Activated CD8-positive, alpha-beta memory T cell treated with anti-CD3 and anti-CD28 coated beads, Interleukin-2, amount 50 U/mL, for 4 hours (primary cell): Measurements from ENCODE around the gene GRIPAP1.
"Not testable (repeated sequence)": the region's sequence is repeated elsewhere in the genome, so short reads cannot be mapped to it uniquely, and the experiment has no call there.

Experiments used
- DNase-seq: peaks from one replicate; pipeline ENCODE4 v3.0.0-alpha.2; 2020

The GRIPAP1 gene

GRCh38 chrX:48992341-48992740 is 9.7 kb downstream of the GRIPAP1 start:
- DNase-seq = no peak

- DNase-seq = no peak
These were observed 12.6 kb downstream of the GRIPAP1 start for GRCh38 chrX:48989483-48989882.

- DNase-seq = no peak
These were observed 18.2 kb downstream of the GRIPAP1 start for GRCh38 chrX:48983896-48984295.

GRCh38 chrX:48983081-48983480 is 19.0 kb downstream of the GRIPAP1 start:
- no peak for DNase-seq

GRCh38 chrX:48981178-48981577 is 20.9 kb downstream of the GRIPAP1 start:
- no peak for DNase-seq

- not testable (repeated sequence) for DNase-seq
These were observed 21.7 kb downstream of the GRIPAP1 start for GRCh38 chrX:48980341-48980740.

GRCh38 chrX:48978226-48978625 is 23.8 kb downstream of the GRIPAP1 start:
- DNase-seq = no peak

- DNase-seq = no peak
These were observed 26.0 kb downstream of the GRIPAP1 start for GRCh38 chrX:48976086-48976485.

- no peak for DNase-seq
These were observed 26.5 kb downstream of the GRIPAP1 start for GRCh38 chrX:48975541-48975940.

GRCh38 chrX:48975041-48975440 is 27.0 kb downstream of the GRIPAP1 start:
- DNase-seq = no peak

GRCh38 chrX:48974574-48974973 is 27.5 kb downstream of the GRIPAP1 start:
- DNase-seq = no peak

- no peak for DNase-seq
These were observed 28.0 kb downstream of the GRIPAP1 start for GRCh38 chrX:48974033-48974432.

- no peak for DNase-seq
These were observed 29.6 kb downstream of the GRIPAP1 start for GRCh38 chrX:48972220-48973164.

- no peak for DNase-seq
These were observed 30.5 kb downstream of the GRIPAP1 start, which contains the start of gene KCND1 for GRCh38 chrX:48971249-48972219. KCND1 (minus strand) TSS chrX:48971844; CDS start chrX:48970271, 1,573 bp downstream.

- no peak for DNase-seq
These were observed 32.6 kb downstream of the GRIPAP1 start for GRCh38 chrX:48969471-48969870.

- no peak for DNase-seq
These were observed 33.7 kb downstream of the GRIPAP1 start for GRCh38 chrX:48968377-48968776.

GRCh38 chrX:48966796-48967579 is 35.1 kb downstream of the GRIPAP1 start:
- no peak for DNase-seq

GRCh38 chrX:48965959-48966358 is 36.1 kb downstream of the GRIPAP1 start:
- DNase-seq = no peak

- no peak for DNase-seq
These were observed 40.4 kb downstream of the GRIPAP1 start for GRCh38 chrX:48961585-48962091.

GRCh38 chrX:48960291-48960690 is 41.8 kb downstream of the GRIPAP1 start:
- no peak for DNase-seq

- DNase-seq = no peak
These were observed 43.4 kb downstream of the GRIPAP1 start for GRCh38 chrX:48958635-48959094.
